Prostate gland (tissue), 2 donors: ENCODE data around the gene MARS1. TPM values are rescaled to one million over a fixed set of nuclear protein-coding genes. Genes with fewer than 3 reads are reported as not detected.

ENCODE experiments used
- DNase-seq: peaks from one replicate; pipeline ENCODE4 v3.0.0-alpha.2; 2019; ENCODE audit warnings: low spot score
- H3K27ac ChIP-seq, 2 donors: fragments of 200-600 bp; sonication (generic); 2 replicates each; pipeline ENCODE4 v1.5.1; 2017 to 2019
- H3K27me3 ChIP-seq: fragments of 200-600 bp; sonication (generic); replicated peaks from 2 replicates; pipeline ENCODE4 v1.5.1; 2019; ENCODE audit not compliant: insufficient read depth
- H3K36me3 ChIP-seq, 2 donors: fragments of 200-600 bp; sonication (generic); 1 replicate in 1 of 2; 2 replicates in 1 of 2; pipeline versions ENCODE4 v1.5.1 to v1.8.1; 2017 to 2019
- H3K4me1 ChIP-seq: fragments of 200-600 bp; sonication (generic); replicated peaks from 2 replicates; pipeline ENCODE4 v1.5.1; 2019
- H3K4me3 ChIP-seq, 2 donors: fragments of 200-600 bp; sonication (generic); 2 replicates each; pipeline ENCODE4 v1.5.1; 2017 to 2019
- H3K9me3 ChIP-seq: fragments of 200-600 bp; sonication (generic); 2 replicates; pipeline ENCODE4 v1.5.1; 2017
- CTCF ChIP-seq, 4 experiments: fragments of 200-600 bp in 2 of 4; fragments of 450-650 bp in 2 of 4; sonication (generic) in 2 of 4; IDR thresholded peaks; 1 replicate in 3 of 4; 2 replicates in 1 of 4; pipeline ENCODE4 v1.5.1; 2016 to 2019; ENCODE audit warnings: antibody characterized with exemption in 4 of 4, mild to moderate bottlenecking in 2 of 4, moderate library complexity in 2 of 4
- POLR2A ChIP-seq: fragments of 450-650 bp; IDR thresholded peaks from one replicate; pipeline ENCODE4 v1.6.1; 2016; ENCODE audit warnings: antibody characterized with exemption, mild to moderate bottlenecking
- POLR2AphosphoS5 ChIP-seq: sonication (generic); formaldehyde crosslinking; IDR thresholded peaks from one replicate; pipeline ENCODE4 v1.6.1; 2017; ENCODE audit warnings: antibody characterized with exemption
- WGBS: methylation state at CpG from one replicate; pipeline ENCODE4 v1.1.5; 2018; 5-methylcytosine and 5-hydroxymethylcytosine counted together
- intact Hi-C: fragments of 100-400 bp; cut with DNase I; formaldehyde crosslinking; loops from one replicate; pipeline ENCODE4 v1.14.2; 2022
- total RNA-seq, 2 donors: library from RNA; depleted of rRNA; stranded (reverse); fragments of >200 nt; gene quantifications; one replicate each; pipeline ENCODE4 v1.1.0, GENCODE V29; 2016

Gene MARS1
- total RNA-seq, 2 donors from 2014 or later = 67.2 to 90.0 TPM

GRCh38 chr12:57533108-57533507 is 45.2 kb downstream of the MARS1 start:
- Histone ChIP-seq H3K36me3 (peaks cover 9 to 10% of the 10 kb centered on the region in 2 donors), H3K4me1 (no peaks in the 10 kb centered on the region), H3K27ac (no peak overlapping the region), H3K4me3 (no peak overlapping the region), H3K9me3 (no peaks in the 10 kb centered on the region), H3K27me3 (no peaks in the 10 kb centered on the region)
- no peak for DNase-seq
- WGBS = 97% methylated on average over 8 of the region's 8 CpGs
- TF ChIP-seq CTCF (IDR thresholded peaks at IDR 0.05) (no peak), POLR2AphosphoS5 (no peak), POLR2A (no peak)
- intact Hi-C loops = no loop called here

- TF ChIP-seq CTCF (IDR thresholded peaks at IDR 0.05) (no peak), POLR2AphosphoS5 (no peak), POLR2A (no peak)
- DNase-seq = no peak
- Histone ChIP-seq H3K27me3 (no peaks in the 10 kb centered on the region), H3K27ac (no peak overlapping the region), H3K4me1 (no peaks in the 10 kb centered on the region), H3K36me3 (peaks cover 6 to 10% of the 10 kb centered on the region in 2 donors), H3K4me3 (no peak overlapping the region), H3K9me3 (no peaks in the 10 kb centered on the region)
- intact Hi-C loops = no loop called here
- WGBS = 94% methylated on average over 5 of the region's 5 CpGs
These were observed 46.4 kb downstream of the MARS1 start for GRCh38 chr12:57534250-57534649.

GRCh38 chr12:57534991-57535543 is 47.2 kb downstream of the MARS1 start:
- DNase-seq = no peak
- no peak for TF ChIP-seq POLR2A
- TF ChIP-seq CTCF (IDR thresholded peaks at IDR 0.05) = no peak
- no peak for TF ChIP-seq POLR2AphosphoS5
- no peak overlapping the region for H3K27ac ChIP-seq
- H3K4me1 ChIP-seq = no peaks in the 10 kb centered on the region
- no peaks in the 10 kb centered on the region for H3K9me3 ChIP-seq
- peaks cover 0 to 10% of the 10 kb centered on the region in 2 donors for H3K36me3 ChIP-seq
- no peaks in the 10 kb centered on the region for H3K27me3 ChIP-seq
- no peak overlapping the region for H3K4me3 ChIP-seq
- intact Hi-C loops = no loop called here
- WGBS = 91% methylated on average over 3 of the region's 3 CpGs

DNA sequence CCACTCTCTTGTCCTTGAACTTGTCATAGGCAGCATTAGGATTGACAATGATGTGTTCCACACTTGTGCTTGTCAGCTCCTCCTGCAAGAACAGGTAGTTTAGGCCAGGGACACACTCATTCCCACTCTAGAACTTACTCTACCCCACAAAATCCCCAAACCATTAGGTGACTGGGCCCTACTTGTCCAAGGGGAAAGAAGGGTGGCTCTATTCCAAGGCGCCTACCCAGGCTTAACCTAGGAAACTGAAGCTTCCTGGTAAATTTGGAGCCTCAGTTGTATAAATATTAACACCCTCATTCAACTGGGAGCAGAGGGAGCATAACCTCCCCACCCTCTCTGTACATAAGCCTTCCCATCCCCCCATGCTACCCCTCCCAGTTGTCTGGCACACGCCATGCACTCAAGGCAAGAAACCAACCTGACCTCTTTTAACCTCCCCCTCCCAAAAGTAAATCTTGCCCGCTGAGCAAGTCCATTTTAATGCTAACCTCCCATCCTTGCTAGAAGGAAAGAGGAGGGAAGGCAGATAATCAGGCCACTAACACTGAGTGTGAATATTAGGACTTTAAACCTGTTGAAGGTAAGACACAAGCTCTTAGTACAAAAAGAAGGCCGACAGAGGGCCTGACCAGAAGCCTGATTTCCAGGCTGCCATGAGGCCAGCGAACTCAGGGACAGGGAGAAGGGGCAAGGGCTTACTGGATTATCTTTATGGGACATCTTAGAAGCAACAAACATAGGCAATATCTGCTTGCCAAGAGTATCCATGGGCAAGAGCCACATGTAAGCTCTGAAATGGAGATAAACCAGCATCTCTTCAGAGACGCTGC is 48.1 kb downstream of the MARS1 start:
- no peak for DNase-seq
- peaks cover 0 to 10% of the 10 kb centered on the region in 2 donors for H3K36me3 ChIP-seq
- WGBS = 69% methylated on average over 6 of the region's 6 CpGs

More for the DNA sequence above, 48.1 kb downstream of the MARS1 start:
- H3K4me1 ChIP-seq = no peaks in the 10 kb centered on the region
- TF ChIP-seq CTCF (IDR thresholded peaks at IDR 0.05) (no peak), POLR2AphosphoS5 (no peak), POLR2A (no peak)
- no peaks in the 10 kb centered on the region for H3K9me3 ChIP-seq
- no peak overlapping the region for H3K4me3 ChIP-seq
- peak overlapping the region in 1 of 2 donors; percentile 4 for H3K27ac ChIP-seq
- H3K27me3 ChIP-seq = no peaks in the 10 kb centered on the region
- intact Hi-C loops = no loop called here
